WTC11 (cell line): ENCODE data around the gene CS.

Source experiments
- E2F5 ChIP-seq: sonication (generic); formaldehyde crosslinking; IDR thresholded peaks from 2 replicates; pipeline ENCODE4 v1.8.1; 2022; ENCODE audit warnings: mild to moderate bottlenecking, moderate library complexity, missing genetic modification reagents
- NFE2L1 ChIP-seq: sonication (generic); formaldehyde crosslinking; IDR thresholded peaks from 2 replicates; pipeline ENCODE4 v1.8.1; 2023; ENCODE audit warnings: missing genetic modification reagents
- NFYB ChIP-seq: sonication (generic); formaldehyde crosslinking; conservative IDR thresholded peaks from 2 replicates; pipeline ENCODE4 v1.8.0; 2022; ENCODE audit warnings: low read depth, missing genetic modification reagents
- TF ChIP-seq, protein P1 (sequence below): fragments of 200-600 bp; IDR thresholded peaks from 2 replicates; pipeline ENCODE4 v1.8.0; 2022; ENCODE audit warnings: antibody characterized with exemption

DNA sequence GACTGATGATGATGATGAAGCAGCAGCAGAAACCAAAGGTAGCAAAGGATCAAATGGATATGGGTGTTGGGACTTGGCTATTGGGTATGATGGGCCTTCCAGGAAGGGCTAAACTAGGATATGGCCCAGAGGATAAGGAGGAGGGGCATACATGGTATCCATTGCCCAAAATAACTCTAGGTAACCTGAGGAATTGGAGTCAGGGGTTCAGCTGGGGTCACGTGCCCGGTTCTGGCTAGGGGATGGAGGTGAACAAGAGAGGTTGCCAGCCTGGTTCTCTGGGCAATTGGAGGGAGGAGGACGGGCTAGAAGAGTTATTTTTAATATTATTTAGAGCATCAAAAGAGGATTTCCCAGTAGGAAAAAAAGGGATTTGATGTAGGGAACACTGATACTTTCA lies 39.2 kb downstream of the CS start:
- no peak for TF ChIP-seq E2F5 (CRISPR knock-in tag)
- no peak for TF ChIP-seq NFE2L1 (CRISPR knock-in tag)
- TF ChIP-seq, protein P1, sequence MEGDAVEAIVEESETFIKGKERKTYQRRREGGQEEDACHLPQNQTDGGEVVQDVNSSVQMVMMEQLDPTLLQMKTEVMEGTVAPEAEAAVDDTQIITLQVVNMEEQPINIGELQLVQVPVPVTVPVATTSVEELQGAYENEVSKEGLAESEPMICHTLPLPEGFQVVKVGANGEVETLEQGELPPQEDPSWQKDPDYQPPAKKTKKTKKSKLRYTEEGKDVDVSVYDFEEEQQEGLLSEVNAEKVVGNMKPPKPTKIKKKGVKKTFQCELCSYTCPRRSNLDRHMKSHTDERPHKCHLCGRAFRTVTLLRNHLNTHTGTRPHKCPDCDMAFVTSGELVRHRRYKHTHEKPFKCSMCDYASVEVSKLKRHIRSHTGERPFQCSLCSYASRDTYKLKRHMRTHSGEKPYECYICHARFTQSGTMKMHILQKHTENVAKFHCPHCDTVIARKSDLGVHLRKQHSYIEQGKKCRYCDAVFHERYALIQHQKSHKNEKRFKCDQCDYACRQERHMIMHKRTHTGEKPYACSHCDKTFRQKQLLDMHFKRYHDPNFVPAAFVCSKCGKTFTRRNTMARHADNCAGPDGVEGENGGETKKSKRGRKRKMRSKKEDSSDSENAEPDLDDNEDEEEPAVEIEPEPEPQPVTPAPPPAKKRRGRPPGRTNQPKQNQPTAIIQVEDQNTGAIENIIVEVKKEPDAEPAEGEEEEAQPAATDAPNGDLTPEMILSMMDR = no peak
- no peak for TF ChIP-seq NFYB (CRISPR knock-in tag)
